Suppressor macrophage treated with lipopolysaccharide for 4 hours (primary cell): Measurements from ENCODE around the gene LOXL3.
"Not testable (repeated sequence)": the region's sequence is repeated elsewhere in the genome, so short reads cannot be mapped to it uniquely, and the experiment has no call there.

ENCODE experiments used
- DNase-seq: peaks from one replicate; pipeline ENCODE4 v3.0.0-alpha.2; 2020

The LOXL3 gene

GRCh38 chr2:74572178-74572925, 18.6 kb upstream of the LOXL3 start:
- DNase-seq, result no peak

DNA sequence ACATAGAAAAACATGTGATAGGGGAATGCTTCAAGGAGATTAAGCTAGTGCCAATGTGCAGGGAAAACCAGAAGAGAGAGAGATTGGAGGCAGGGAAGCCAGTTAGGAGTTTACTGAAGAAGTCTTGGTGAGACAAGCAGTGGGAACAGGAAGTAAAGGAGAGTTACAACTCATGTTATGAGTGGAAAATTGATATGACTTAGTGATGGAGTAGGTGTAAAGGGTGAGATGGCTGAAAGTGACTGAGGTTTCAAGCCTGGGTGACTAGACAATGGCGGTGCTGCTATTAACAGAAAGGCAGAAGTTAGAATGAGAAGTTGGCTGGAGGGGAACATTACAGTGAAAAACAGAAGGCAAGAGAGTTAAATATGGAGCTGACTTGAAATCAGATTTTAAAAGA, 17.3 kb upstream of the LOXL3 start:
- DNase-seq, result peak; percentile 74

GRCh38 chr2:74569686-74570085, 15.9 kb upstream of the LOXL3 start:
- no peak for DNase-seq

DNA sequence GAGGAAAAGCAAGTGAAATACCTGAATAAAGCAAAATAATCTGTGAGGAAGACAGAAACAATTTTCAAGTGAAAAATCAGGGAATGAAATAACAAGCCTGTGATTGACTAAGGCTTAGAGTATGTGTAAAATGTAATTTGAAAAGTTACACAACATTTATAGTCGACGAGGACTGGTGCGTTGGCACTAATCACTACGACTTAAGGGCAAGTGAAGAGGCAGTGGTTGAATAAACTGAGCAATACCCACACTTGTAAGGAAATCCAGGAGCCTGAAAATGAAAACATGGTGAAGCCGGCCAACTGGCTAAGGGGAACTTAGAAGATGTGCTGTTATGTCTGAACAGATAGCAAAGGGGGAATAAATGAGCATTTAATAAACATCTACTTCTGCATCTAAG, 14.1 kb upstream of the LOXL3 start:
- peak; percentile 69 for DNase-seq

DNA sequence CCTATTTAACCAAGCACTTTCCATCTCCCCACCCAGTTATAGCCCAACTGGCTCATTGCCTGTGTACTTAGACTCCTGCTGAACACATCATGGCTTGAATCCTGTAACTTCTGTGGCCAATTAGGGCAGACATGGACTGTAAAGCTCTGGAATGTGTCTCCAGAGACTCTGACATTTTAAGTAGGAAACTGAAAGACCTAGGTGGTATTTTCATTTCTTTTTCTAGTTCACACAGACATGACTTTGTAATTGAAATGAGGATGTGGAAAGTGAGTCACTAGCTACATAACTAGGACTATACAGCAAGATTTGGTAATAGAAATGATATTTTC, 13.0 kb upstream of the LOXL3 start:
- DNase-seq, result peak; percentile 82

DNA sequence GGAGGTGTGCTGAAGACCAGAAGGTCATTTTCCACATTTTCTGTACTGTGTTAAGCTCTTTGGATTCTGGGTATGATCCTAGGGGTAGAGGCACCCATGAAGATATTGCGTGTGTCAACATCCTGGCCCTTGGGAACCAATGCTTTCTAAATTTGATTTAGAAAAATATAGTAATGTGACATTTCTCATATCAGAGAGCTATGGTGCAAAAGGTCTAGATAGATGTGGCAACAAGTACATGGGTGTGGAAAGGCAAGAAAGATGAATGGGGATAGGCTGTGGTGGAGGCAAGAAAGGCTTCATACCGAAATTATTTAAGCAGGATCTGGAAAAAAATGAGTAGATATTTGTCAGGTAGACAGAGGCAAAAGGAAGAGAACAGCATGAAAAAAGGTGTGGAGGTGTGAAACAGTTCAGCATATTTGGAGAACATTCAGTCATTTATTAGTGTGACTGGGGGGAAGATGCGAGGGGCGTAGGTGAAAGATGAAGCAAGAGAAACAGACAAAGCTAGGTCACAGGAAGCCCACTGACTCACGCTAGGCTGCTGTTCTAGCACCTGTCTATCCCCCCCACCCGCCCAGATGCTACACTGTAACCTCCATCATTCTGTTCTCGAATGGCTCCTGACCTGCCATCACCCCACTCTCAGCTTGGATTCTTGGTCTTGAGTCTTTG, 12.5 kb upstream of the LOXL3 start:
- no peak for DNase-seq

DNA sequence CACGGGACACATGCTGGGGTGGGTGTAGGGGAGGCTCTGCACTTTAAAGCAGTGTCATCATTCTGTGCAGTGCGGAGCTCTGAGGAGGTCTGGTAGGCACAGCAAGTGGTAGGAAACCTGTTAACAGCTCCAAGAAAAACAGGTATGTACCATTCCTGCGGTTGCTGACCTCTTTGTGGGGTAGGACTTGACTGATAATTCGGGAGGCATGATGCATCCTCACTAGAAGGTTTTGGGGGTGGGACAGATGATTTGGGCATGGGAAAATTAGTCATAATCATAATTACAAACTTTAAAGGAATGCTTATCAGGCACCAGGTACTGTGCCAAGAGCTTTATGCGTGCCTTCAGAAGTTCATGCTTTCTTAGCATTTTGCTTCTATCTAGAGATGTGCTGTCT, 10.5 kb upstream of the LOXL3 start:
- no peak for DNase-seq

DNA sequence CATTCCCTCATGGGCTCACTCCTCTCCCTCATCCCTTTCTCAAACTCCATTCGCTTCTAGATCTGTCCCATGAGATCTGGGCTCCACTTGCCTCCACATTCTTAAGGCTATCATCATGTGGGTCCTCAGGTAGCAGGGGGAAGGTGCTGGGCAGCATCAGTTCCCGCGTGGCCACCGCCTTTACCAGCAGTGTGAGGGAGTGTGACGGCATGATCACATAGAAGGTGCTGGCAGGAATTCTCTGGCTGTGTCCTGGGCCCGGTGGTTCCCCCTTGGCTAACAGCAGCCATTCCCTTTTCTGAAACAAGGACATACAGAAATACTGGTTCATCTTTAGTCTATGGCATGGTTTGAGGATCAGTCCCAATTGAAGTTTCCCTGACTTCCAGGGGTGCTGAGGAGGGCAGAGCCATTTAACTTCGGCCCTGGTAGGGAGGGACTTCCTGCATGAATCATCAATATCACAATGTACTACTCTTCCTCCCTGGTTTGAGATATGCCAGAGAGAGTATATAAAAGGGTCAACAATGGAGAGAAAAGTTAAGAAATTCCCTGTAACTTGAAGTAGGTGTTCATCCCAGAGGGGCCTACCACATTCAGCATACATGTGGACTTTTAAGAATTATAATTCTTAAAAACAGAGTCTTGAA, 8.5 kb upstream of the LOXL3 start:
- no peak for DNase-seq

DNA sequence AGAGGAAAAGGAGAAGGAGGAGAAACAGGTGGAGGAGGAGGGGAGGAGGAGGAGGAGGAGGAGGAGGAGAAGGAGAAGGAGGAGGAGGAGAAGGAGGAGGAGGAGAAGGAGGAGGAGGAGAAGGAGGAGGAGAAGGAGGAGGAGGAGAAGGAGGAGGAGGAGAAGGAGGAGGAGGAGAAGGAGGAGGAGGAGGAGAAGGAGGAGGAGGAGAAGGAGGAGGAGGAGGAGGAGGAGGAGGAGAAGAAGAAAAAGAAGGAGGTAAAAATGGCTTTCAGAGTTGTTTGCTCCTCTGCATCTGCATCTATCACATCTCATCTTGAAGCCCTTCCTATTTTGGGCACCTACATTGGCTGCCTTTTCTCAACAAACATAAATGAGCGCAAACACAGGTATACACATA, 7.3 kb upstream of the LOXL3 start:
- not testable (repeated sequence) for DNase-seq

- no peak for DNase-seq
These were observed 6.8 kb upstream of the LOXL3 start for GRCh38 chr2:74560591-74560990.

DNA sequence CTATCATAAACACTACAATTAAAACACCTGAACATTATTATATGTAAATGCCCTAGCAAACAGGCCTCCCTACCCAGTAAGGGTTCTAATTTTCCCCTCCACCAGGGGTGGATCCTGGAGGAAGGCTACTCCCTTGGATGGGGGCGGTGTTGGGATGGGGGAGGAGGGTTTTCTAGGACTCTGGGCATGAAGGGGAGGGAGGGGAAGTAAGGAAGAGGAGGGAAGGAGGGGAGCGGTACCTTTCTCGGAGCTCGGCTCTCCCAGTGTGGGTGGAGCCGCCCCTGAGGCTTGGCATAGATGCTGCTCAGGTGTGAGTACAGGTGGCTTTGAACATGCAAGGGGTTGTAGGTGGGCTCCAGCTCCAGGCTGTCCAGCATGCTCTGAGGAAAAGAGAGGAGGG, 6.2 kb upstream of the LOXL3 start:
- DNase-seq, result no peak

- DNase-seq, result no peak
These were observed 4.8 kb upstream of the LOXL3 start for GRCh38 chr2:74558284-74559230.

- DNase-seq, result no peak
These were observed 3.2 kb upstream of the LOXL3 start for GRCh38 chr2:74556831-74557370.

DNA sequence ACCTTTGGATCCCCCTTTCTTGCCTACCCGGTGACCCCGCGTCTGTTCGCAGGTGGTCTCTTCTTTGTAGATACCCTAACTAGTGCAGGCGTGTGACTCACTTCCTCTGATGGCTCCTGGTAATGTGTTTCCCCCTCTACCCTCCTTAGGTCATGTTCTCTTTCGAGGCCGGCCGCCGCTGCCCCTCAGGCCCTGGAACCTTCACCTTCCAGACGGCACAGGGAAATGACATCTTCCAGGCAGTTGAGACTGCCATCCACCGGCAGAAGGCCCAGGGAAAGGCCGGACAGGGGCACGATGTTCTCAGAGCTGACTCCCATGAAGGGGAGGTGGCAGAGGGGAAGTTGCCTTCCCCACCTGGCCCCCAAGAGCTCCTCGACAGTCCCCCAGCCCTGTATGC, 2.4 kb upstream of the LOXL3 start:
- DNase-seq, result no peak

- peak; percentile 60 for DNase-seq
These were observed 1.9 kb upstream of the LOXL3 start for GRCh38 chr2:74555610-74556103.

- DNase-seq, result peak; percentile 44
These were observed 1.2 kb upstream of the LOXL3 start for GRCh38 chr2:74554820-74555531.

DNA sequence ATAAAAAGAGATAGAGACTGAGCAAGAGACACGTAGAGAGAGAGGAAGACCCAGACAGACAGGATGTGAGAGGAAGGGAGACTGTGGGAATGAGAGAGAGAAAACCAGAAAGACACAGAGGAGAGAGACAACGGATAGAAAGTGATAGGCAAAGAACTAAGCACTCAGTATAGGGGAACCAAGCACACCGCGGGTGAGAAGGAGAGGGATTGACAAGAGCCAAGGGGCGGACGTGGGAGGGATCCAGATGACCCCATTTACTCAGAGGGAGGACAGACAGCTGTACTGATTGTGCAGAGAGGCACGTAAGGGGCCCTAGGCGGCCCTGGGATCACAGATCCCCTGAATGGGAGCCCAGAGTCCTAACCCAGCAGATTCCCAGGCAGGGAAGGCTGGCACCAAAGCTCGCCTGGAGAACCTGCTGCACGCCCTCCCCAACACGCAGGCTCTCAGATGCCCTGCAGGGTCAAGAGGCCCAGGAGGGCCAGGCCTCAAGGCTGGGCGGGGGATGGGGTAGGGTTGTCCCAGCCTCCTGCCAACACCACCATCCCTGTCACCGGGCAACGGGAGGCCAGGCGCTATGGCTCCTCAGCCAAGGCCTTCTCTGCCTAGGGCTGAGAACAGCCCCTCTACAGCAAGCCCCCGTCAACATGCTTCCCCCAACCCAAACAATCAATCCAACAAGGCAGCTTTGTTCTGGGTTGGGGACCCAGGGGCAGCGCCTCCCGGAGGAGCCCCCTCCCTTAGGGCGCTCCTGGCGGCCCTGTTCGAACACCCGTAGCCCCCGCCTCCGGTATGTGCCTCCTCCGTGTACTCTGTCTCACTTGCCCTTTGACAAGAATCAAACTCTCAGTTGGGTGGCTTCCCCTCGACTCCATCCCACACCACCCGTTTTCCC, 579 bp downstream of the LOXL3 start:
- no peak for DNase-seq

DNA sequence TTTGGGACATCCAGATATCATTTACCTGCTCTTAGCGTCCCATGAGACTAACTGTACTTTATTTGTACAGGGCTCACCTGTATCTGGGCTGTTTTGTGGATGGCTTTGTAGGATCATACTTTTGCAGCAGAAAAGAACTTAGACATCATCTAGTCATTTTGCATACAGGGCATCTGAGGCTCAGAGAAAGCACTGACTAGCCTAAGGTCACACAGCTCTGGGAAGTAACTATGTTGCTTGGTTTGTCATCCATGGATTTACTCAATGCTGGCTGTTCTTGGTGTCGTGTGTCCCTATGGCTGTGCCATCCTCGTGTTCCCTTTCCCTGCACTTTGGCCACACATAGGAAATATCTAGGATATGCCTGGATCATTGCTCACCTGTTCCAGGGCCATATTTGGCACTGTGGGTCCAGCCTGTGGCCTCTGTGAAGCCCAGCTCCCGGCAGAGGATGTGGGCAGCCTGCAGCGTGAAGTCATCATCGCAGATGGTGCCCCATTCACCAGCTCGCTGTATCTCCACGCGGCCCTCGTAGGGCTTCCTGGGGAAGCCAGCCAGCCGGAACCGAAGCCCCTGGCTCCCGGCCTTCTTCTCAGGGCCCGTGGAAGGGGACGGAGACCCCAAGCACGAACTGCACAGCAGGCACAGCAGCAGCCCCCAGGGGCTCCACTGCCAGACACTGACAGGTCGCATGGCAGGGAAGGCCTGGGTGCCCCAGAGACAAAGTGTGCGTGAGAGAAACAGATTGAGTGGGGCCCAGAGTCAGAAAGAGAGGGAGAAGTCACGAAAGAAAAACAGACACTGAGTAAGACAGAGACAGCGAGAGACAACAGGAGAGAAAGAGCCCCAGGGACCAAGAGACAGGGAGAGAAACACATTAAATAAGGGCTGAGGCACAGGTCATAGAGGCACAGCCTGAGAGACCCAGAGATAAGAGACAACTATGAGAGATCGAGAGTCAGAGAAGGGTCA, 1.5 kb downstream of the LOXL3 start:
- DNase-seq, result no peak

- no peak for DNase-seq
These were observed 2.2 kb downstream of the LOXL3 start for GRCh38 chr2:74551530-74551929.

- DNase-seq, result no peak
These were observed 3.5 kb downstream of the LOXL3 start for GRCh38 chr2:74550231-74550630.
